Astrocyte (in vitro differentiated cells and primary cell): Measurements from ENCODE around the gene PLP1.

ENCODE experiments used
- EZH2 ChIP-seq: IDR thresholded peaks from 2 replicates; pipeline ENCODE4 v1.6.1; 2012; ENCODE audit warnings: mild to moderate bottlenecking, low read length, inconsistent platforms; ENCODE audit not compliant: insufficient read depth
- TF ChIP-seq, protein P1 (sequence below): IDR thresholded peaks from 2 replicates; pipeline ENCODE4 v1.5.1; 2011; ENCODE audit warnings: low read depth, mild to moderate bottlenecking, inconsistent platforms, low read length, moderate library complexity; ENCODE audit not compliant: insufficient read depth

DNA sequence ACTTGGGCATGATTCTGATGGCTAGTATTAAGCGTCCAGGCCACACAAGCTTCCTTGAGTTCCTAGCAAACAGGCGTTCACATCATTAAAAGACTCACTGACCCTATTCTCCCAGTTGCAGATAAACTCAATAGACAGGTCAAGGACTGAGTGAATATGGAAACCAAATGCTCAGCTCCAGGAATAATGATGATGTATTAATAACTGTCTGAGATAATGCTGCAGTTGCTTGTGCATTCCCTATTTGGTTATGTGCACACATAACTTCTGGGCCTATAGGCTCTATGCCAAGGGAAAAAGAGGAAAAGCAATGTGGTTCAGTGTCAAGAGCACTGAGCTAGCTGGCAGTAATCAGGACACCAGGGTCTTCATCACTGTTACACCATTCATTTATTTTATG is 51.9 kb downstream of the PLP1 start:
- TF ChIP-seq, protein P1, sequence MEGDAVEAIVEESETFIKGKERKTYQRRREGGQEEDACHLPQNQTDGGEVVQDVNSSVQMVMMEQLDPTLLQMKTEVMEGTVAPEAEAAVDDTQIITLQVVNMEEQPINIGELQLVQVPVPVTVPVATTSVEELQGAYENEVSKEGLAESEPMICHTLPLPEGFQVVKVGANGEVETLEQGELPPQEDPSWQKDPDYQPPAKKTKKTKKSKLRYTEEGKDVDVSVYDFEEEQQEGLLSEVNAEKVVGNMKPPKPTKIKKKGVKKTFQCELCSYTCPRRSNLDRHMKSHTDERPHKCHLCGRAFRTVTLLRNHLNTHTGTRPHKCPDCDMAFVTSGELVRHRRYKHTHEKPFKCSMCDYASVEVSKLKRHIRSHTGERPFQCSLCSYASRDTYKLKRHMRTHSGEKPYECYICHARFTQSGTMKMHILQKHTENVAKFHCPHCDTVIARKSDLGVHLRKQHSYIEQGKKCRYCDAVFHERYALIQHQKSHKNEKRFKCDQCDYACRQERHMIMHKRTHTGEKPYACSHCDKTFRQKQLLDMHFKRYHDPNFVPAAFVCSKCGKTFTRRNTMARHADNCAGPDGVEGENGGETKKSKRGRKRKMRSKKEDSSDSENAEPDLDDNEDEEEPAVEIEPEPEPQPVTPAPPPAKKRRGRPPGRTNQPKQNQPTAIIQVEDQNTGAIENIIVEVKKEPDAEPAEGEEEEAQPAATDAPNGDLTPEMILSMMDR: no peak
- TF ChIP-seq EZH2: no peak
